ENCODE measurements around the gene TCP10L. TPM values are rescaled to one million over a fixed set of nuclear protein-coding genes. Genes with fewer than 3 reads are reported as not detected.
A peak's percentile ranks its signal among the peaks of the same experiment; 100 is the strongest.

The TCP10L gene
- total and polyA plus RNA-seq, 2 of the 13 experiments (the other 11 are each of a cell fraction or from before 2014, with no cell fraction given) = 0.90 to 2.4 TPM

DNA sequence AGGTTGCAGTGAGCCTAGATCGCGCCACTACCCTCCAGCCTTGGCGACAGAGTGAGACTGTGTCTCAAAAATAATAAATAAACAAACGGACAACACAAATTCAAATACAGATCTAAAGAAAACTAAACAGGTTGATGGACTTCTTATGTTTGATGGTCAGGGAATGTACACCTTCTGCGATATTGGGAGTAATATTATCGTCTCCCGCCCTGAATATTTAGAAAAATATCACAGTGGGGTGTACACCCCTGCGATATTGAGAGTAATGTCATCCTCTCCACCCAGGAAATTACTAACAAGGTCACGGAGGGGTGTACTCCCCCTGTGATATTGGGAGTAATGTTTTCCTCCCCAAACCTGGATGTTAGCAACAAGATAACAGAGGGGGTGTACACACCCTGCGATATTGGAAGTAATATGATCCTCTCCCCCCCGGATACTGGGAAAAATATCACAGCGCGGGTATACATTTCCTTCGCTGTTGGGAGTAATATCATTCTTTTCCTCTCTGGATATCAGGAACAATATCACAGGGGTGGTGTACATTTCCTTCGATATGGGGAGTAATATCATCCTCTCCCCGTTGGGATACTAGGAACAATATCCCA, 28.2 kb upstream of the TCP10L start (continued):
- TF ChIP-seq ZSCAN12 (CRISPR knock-in tag; IDR thresholded peaks at IDR 0.05) (no peak), KLF6 (CRISPR knock-in tag; IDR thresholded peaks at IDR 0.05) (no peak), IRX3 (CRISPR knock-in tag; IDR thresholded peaks at IDR 0.05; ENCODE audit: borderline replicate concordance, low read depth) (no peak)
- TF ChIP-seq, protein P1, sequence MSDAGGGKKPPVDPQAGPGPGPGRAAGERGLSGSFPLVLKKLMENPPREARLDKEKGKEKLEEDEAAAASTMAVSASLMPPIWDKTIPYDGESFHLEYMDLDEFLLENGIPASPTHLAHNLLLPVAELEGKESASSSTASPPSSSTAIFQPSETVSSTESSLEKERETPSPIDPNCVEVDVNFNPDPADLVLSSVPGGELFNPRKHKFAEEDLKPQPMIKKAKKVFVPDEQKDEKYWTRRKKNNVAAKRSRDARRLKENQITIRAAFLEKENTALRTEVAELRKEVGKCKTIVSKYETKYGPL (CRISPR knock-in tag; IDR thresholded peaks at IDR 0.05) = no peak

DNA sequence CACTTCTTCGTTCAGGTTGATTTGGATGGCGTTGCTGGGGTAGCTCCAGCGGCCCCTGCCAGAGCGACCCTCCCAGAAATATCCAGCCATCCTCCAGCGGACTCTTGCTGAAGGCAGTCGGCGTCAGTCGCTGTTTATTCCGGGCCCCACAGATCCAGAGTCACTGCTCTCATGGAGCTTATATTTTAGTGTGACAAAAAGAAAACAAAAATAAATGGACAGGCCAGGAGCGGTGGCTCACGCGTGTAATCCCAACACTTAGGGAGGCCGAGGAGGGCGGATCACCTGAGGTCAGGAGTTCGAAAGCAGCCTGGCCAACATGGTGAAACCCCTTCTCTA, 27.6 kb upstream of the TCP10L start:
- ChIA-PET POLR2A (interaction anchor here (0.9 to 2.6 kb wide), 8 partner anchors 12 to 220 kb away, joined by 3 to 22 read pairs (median 6); partner anchors contain the start of genes SYNJ1 and URB1), CTCF (ENCODE audit: low intra/inter-chr PET ratio, low total read pairs) (no interaction called here)
- peak overlapping the region; percentile 95 for H3K9ac ChIP-seq (ENCODE audit: insufficient read depth, low read depth, low read length)
- H3K4me3 ChIP-seq (replicated peaks in 1 of 3; ENCODE audit: insufficient read depth in 1 of 3, low read depth in 2 of 3, low read length in 3 of 3) = peak overlapping the region; percentile 69 to 90 (median 88)
- H3K27me3 ChIP-seq (ENCODE audit: control insufficient read depth in 1 of 2, insufficient read depth in 2 of 2, low read length in 2 of 2) = no peaks in the 10 kb centered on the region; a peak in 1 of 5 replicates
- H3K9me3 ChIP-seq (ENCODE audit: low read length) = no peaks in the 10 kb centered on the region
- TSS peak; percentile 91 for BruUV-seq (replicated peaks)
- H3K79me2 ChIP-seq (ENCODE audit: insufficient read depth, low read length) = peaks cover 18% of the 10 kb centered on the region
- peaks cover 14% of the 10 kb centered on the region for H3K4me1 ChIP-seq (ENCODE audit: insufficient read depth, low read length)
- 0% methylated on average over 12 of the region's 15 CpGs for WGBS (ENCODE audit: low lambda C conversion rate)
- peak overlapping the region; percentile 96 for H3K27ac ChIP-seq (ENCODE audit: extremely low read length, insufficient read depth, low read length)
- DNase-seq (ENCODE audit: low spot score) (no peak), FAIRE-seq (no peak), ATAC-seq (peak; percentile 38)
- in situ Hi-C loops (cut with HindIII; ENCODE audit: extremely low pct_ligation_motif_present, low pct_unique_long_range_greater_than_20kb) = no loop called here
- H2AFZ ChIP-seq (ENCODE audit: low read length) = no peak overlapping the region
- peak overlapping the region; percentile 74 for H3K4me2 ChIP-seq (ENCODE audit: low read depth, low read length)
- intact Hi-C loops (cut with micrococcal nuclease; ENCODE audit: unreplicated experiment) = no loop called here
- H4K20me1 ChIP-seq (ENCODE audit: insufficient read depth, low read length) = 0 out of 2 replicates have a peak, but pooled peaks cover 4% of the 10 kb centered on the region
- H3K36me3 ChIP-seq (replicated peaks in 1 of 2; ENCODE audit: control insufficient read depth in 1 of 2, insufficient read depth in 2 of 2, low read length in 2 of 2) = peaks cover 1 to 12% of the 10 kb centered on the region in 2 experiments; a peak in 2 of 5 replicates
- TF ChIP-seq TCF7 (IDR thresholded peaks at IDR 0.05; ENCODE audit: low read depth) = no peak
- TF ChIP-seq, protein P2, sequence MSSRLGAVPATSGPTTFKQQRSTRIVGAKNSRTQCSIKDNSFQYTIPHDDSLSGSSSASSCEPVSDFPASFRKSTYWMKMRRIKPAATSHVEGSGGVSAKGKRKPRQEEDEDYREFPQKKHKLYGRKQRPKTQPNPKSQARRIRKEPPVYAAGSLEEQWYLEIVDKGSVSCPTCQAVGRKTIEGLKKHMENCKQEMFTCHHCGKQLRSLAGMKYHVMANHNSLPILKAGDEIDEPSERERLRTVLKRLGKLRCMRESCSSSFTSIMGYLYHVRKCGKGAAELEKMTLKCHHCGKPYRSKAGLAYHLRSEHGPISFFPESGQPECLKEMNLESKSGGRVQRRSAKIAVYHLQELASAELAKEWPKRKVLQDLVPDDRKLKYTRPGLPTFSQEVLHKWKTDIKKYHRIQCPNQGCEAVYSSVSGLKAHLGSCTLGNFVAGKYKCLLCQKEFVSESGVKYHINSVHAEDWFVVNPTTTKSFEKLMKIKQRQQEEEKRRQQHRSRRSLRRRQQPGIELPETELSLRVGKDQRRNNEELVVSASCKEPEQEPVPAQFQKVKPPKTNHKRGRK (CRISPR knock-in tag; IDR thresholded peaks at IDR 0.05) = no peak
- TF ChIP-seq TARDBP (CRISPR knock-in tag; IDR thresholded peaks at IDR 0.05) = peak; percentile 6; the same call in 1 of the 2 replicates
- no peak for TF ChIP-seq NRL (CRISPR knock-in tag; IDR thresholded peaks at IDR 0.05; ENCODE audit: borderline replicate concordance)
- no peak for TF ChIP-seq ZNF446 (CRISPR knock-in tag; IDR thresholded peaks at IDR 0.05)
- TF ChIP-seq ZNF83 (CRISPR knock-in tag; IDR thresholded peaks at IDR 0.05; ENCODE audit: borderline replicate concordance) = no peak
- TF ChIP-seq, protein P3, sequence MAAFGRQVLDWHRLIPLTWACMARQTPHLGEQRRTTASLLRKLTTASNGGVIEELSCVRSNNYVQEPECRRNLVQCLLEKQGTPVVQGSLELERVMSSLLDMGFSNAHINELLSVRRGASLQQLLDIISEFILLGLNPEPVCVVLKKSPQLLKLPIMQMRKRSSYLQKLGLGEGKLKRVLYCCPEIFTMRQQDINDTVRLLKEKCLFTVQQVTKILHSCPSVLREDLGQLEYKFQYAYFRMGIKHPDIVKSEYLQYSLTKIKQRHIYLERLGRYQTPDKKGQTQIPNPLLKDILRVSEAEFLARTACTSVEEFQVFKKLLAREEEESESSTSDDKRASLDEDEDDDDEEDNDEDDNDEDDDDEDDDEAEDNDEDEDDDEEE (CRISPR knock-in tag; IDR thresholded peaks at IDR 0.05) = peak; percentile 66; the same call in 1 of the 2 replicates
- 0 out of 2 replicates have a peak, but pooled peaks have one; percentile 19 for TF ChIP-seq ZNF317 (CRISPR knock-in tag; IDR thresholded peaks at IDR 0.05)
- no peak for TF ChIP-seq CHD4 (IDR thresholded peaks at IDR 0.05; ENCODE audit: borderline replicate concordance, low read length)
- TF ChIP-seq, protein P4, sequence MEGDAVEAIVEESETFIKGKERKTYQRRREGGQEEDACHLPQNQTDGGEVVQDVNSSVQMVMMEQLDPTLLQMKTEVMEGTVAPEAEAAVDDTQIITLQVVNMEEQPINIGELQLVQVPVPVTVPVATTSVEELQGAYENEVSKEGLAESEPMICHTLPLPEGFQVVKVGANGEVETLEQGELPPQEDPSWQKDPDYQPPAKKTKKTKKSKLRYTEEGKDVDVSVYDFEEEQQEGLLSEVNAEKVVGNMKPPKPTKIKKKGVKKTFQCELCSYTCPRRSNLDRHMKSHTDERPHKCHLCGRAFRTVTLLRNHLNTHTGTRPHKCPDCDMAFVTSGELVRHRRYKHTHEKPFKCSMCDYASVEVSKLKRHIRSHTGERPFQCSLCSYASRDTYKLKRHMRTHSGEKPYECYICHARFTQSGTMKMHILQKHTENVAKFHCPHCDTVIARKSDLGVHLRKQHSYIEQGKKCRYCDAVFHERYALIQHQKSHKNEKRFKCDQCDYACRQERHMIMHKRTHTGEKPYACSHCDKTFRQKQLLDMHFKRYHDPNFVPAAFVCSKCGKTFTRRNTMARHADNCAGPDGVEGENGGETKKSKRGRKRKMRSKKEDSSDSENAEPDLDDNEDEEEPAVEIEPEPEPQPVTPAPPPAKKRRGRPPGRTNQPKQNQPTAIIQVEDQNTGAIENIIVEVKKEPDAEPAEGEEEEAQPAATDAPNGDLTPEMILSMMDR (CRISPR knock-in tag; IDR thresholded peaks at IDR 0.05) = no peak
- TF ChIP-seq ZFYVE20 (CRISPR knock-in tag; IDR thresholded peaks at IDR 0.05; ENCODE audit: borderline replicate concordance, low read depth) = no peak

Measured in HepG2 (cell line).